Mesothelial cell of epicardium (in vitro differentiated cells): ENCODE data around the gene SRGAP2. TPM values are rescaled to one million over a fixed set of nuclear protein-coding genes. Genes with fewer than 3 reads are reported as not detected.
A peak's percentile ranks its signal among the peaks of the same experiment; 100 is the strongest.
"Not testable (repeated sequence)": the region's sequence is repeated elsewhere in the genome, so short reads cannot be mapped to it uniquely, and the experiment has no call there.

ENCODE experiments used
- DNase-seq, 2 experiments: peaks; one replicate each; pipeline ENCODE4 v3.0.0; 2021; ENCODE audit warnings: low spot score in 2 of 2; ENCODE audit not compliant: unreplicated experiment in 2 of 2
- H3K27ac Mint-ChIP-seq: 2 replicates; pipeline ENCODE4 v1.8.0; 2021; ENCODE audit warnings: mixed read lengths
- H3K27me3 Mint-ChIP-seq: 2 replicates; pipeline ENCODE4 v1.8.0; 2021; ENCODE audit warnings: low read depth, mixed read lengths
- H3K36me3 Mint-ChIP-seq: 2 replicates; pipeline ENCODE4 v1.8.0; 2021; ENCODE audit warnings: mixed read lengths
- H3K4me1 Mint-ChIP-seq: 2 replicates; pipeline ENCODE4 v1.8.0; 2021; ENCODE audit warnings: mixed read lengths
- H3K4me3 Mint-ChIP-seq: 2 replicates; pipeline ENCODE4 v1.8.0; 2021; ENCODE audit warnings: mild to moderate bottlenecking, moderate library complexity, mixed read lengths
- H3K9me3 Mint-ChIP-seq: 2 replicates; pipeline ENCODE4 v1.8.0; 2021; ENCODE audit warnings: mixed read lengths
- total RNA-seq: library from RNA; stranded (reverse); gene quantifications from 3 replicates; pipeline ENCODE4 v1.2.1, GENCODE V29; 2021

The SRGAP2 gene
- total RNA-seq = 50.7 to 54.2 TPM (median 50.9 TPM) in 3 replicates

- not testable (repeated sequence) for H3K9me3 Mint-ChIP-seq, H3K4me1 Mint-ChIP-seq, H3K36me3 Mint-ChIP-seq, H3K27me3 Mint-ChIP-seq
- Mint-ChIP-seq H3K4me3 (peak within 1 kb of the TSS; percentile 76), H3K27ac (peak within 1 kb of the TSS; percentile 83)
- peak; percentile 19 to 72 for DNase-seq
Observed at GRCh38 chr1:206203364-206204158, at the start of gene SRGAP2. SRGAP2 (plus strand) TSS chr1:206203541; CDS start chr1:206205971, 2,430 bp downstream.

- not testable (repeated sequence) for H3K27ac Mint-ChIP-seq
Observed at GRCh38 chr1:206167350-206168029, 35.9 kb upstream of the SRGAP2 start.

GRCh38 chr1:206169794-206170193 lies 33.5 kb upstream of the SRGAP2 start:
- not testable (repeated sequence) for H3K4me3 Mint-ChIP-seq, H3K4me1 Mint-ChIP-seq, DNase-seq, H3K27me3 Mint-ChIP-seq, H3K36me3 Mint-ChIP-seq, H3K9me3 Mint-ChIP-seq, H3K27ac Mint-ChIP-seq

More at GRCh38 chr1:206167350-206168029, 35.9 kb upstream of the SRGAP2 start:
- not testable (repeated sequence) for H3K9me3 Mint-ChIP-seq, H3K27me3 Mint-ChIP-seq, H3K4me1 Mint-ChIP-seq, H3K4me3 Mint-ChIP-seq, H3K36me3 Mint-ChIP-seq, DNase-seq

- not testable (repeated sequence) for H3K9me3 Mint-ChIP-seq, DNase-seq, H3K27ac Mint-ChIP-seq, H3K4me3 Mint-ChIP-seq, H3K36me3 Mint-ChIP-seq, H3K27me3 Mint-ChIP-seq, H3K4me1 Mint-ChIP-seq
Observed at GRCh38 chr1:206173110-206173719, 30.1 kb upstream of the SRGAP2 start.

GRCh38 chr1:206174182-206174868 lies 29.0 kb upstream of the SRGAP2 start:
- not testable (repeated sequence) for DNase-seq, H3K36me3 Mint-ChIP-seq, H3K27me3 Mint-ChIP-seq, H3K9me3 Mint-ChIP-seq, H3K27ac Mint-ChIP-seq, H3K4me3 Mint-ChIP-seq, H3K4me1 Mint-ChIP-seq

- not testable (repeated sequence) for H3K4me3 Mint-ChIP-seq, H3K36me3 Mint-ChIP-seq, H3K9me3 Mint-ChIP-seq, H3K27ac Mint-ChIP-seq, DNase-seq, H3K27me3 Mint-ChIP-seq, H3K4me1 Mint-ChIP-seq
Observed at GRCh38 chr1:206175459-206176113, 27.8 kb upstream of the SRGAP2 start.

GRCh38 chr1:206176114-206176502 lies 27.2 kb upstream of the SRGAP2 start:
- H3K27me3 Mint-ChIP-seq, H3K9me3 Mint-ChIP-seq, H3K4me1 Mint-ChIP-seq, DNase-seq, H3K36me3 Mint-ChIP-seq, H3K27ac Mint-ChIP-seq, H3K4me3 Mint-ChIP-seq: not testable (repeated sequence)

- not testable (repeated sequence) for H3K27me3 Mint-ChIP-seq, DNase-seq, H3K36me3 Mint-ChIP-seq, H3K4me3 Mint-ChIP-seq, H3K4me1 Mint-ChIP-seq, H3K9me3 Mint-ChIP-seq
- H3K27ac Mint-ChIP-seq = peak overlapping the region; percentile 7
Observed at GRCh38 chr1:206178061-206178989, 25.0 kb upstream of the SRGAP2 start.

GRCh38 chr1:206179666-206180065 lies 23.7 kb upstream of the SRGAP2 start:
- not testable (repeated sequence) for H3K36me3 Mint-ChIP-seq, H3K27me3 Mint-ChIP-seq, H3K4me1 Mint-ChIP-seq, DNase-seq, H3K27ac Mint-ChIP-seq, H3K9me3 Mint-ChIP-seq, H3K4me3 Mint-ChIP-seq

GRCh38 chr1:206182368-206183317 lies 20.7 kb upstream of the SRGAP2 start:
- not testable (repeated sequence) for H3K9me3 Mint-ChIP-seq, H3K4me3 Mint-ChIP-seq, H3K36me3 Mint-ChIP-seq, H3K4me1 Mint-ChIP-seq, DNase-seq, H3K27me3 Mint-ChIP-seq, H3K27ac Mint-ChIP-seq

GRCh38 chr1:206183788-206184187 lies 19.6 kb upstream of the SRGAP2 start:
- H3K36me3 Mint-ChIP-seq, H3K27me3 Mint-ChIP-seq, DNase-seq, H3K4me3 Mint-ChIP-seq, H3K27ac Mint-ChIP-seq, H3K4me1 Mint-ChIP-seq, H3K9me3 Mint-ChIP-seq: not testable (repeated sequence)

- not testable (repeated sequence) for H3K4me3 Mint-ChIP-seq, H3K27me3 Mint-ChIP-seq, DNase-seq, H3K36me3 Mint-ChIP-seq, H3K9me3 Mint-ChIP-seq, H3K4me1 Mint-ChIP-seq, H3K27ac Mint-ChIP-seq
Observed at GRCh38 chr1:206185778-206186177, 17.6 kb upstream of the SRGAP2 start.
